Hematopoietic multipotent progenitor cell treated with erythropoietin and hydrocortisone succinate and interleukin-3 and kit ligand, for 6 days (in vitro differentiated cells): ENCODE data around the gene MRNIP.

Experiments
- DNase-seq: peaks from one replicate; pipeline ENCODE4 v3.0.0-alpha.2; 2015

Gene MRNIP

GRCh38 chr5:179788193-179788854 is 70.3 kb downstream of the MRNIP start:
- DNase-seq = no peak
